Small intestine (tissue), 7 donors: Measurements from ENCODE around the gene TRAK1. TPM values are rescaled to one million over a fixed set of nuclear protein-coding genes. Genes with fewer than 3 reads are reported as not detected.

ENCODE experiments used
- DNase-seq, 2 donors: peaks; one replicate each; pipeline versions ENCODE4 v3.0.0 to v3.0.0-alpha.2; 2013
- FAIRE-seq: peaks from 2 replicates; lab custom pipeline; 2012; peaks lifted over from hg19 to GRCh38; lab: Jason Lieb, UNC
- H3K27ac ChIP-seq, 3 donors: one replicate each; pipeline ENCODE4 v1.5.1; 2013; ENCODE audit warnings: low read length in 2 of 3, mild to moderate bottlenecking in 2 of 3, control low read depth in 1 of 3, inconsistent platforms in 1 of 3, low read depth in 1 of 3, moderate library complexity in 1 of 3
- H3K27me3 ChIP-seq, 3 donors: one replicate each; pipeline ENCODE4 v1.6.1; 2013; ENCODE audit warnings: low read length in 3 of 3, inconsistent platforms in 1 of 3; ENCODE audit not compliant: control insufficient read depth in 3 of 3, insufficient read depth in 3 of 3
- H3K36me3 ChIP-seq, 3 donors: one replicate each; pipeline ENCODE4 v1.6.1; 2013; ENCODE audit warnings: low read length in 3 of 3, inconsistent platforms in 1 of 3, low read depth in 1 of 3, mild to moderate bottlenecking in 1 of 3, moderate library complexity in 1 of 3; ENCODE audit not compliant: control insufficient read depth in 3 of 3, insufficient read depth in 2 of 3
- H3K4me1 ChIP-seq, 3 donors: one replicate each; pipeline ENCODE4 v1.6.1; 2013; ENCODE audit warnings: low read length in 2 of 3, inconsistent platforms in 1 of 3, low read depth in 1 of 3, mild to moderate bottlenecking in 1 of 3, moderate library complexity in 1 of 3; ENCODE audit not compliant: control insufficient read depth in 3 of 3, insufficient read depth in 2 of 3
- H3K4me3 ChIP-seq, 3 donors: one replicate each; pipeline ENCODE4 v1.5.1; 2013; ENCODE audit warnings: low read length in 3 of 3, control low read depth in 1 of 3, inconsistent platforms in 1 of 3, low read depth in 1 of 3, mild to moderate bottlenecking in 1 of 3, moderate library complexity in 1 of 3
- H3K9me3 ChIP-seq, 2 donors: one replicate each; pipeline ENCODE4 v1.6.1; 2013; ENCODE audit warnings: low read depth in 1 of 2, low read length in 1 of 2; ENCODE audit not compliant: control insufficient read depth in 2 of 2, insufficient read depth in 1 of 2
- WGBS, 3 donors: extraction: QIAGEN DNeasy Blood & Tissue Kit; methylation state at CpG; one replicate each; pipeline ENCODE4 v1.1.7; 2013; 5-methylcytosine and 5-hydroxymethylcytosine counted together
- polyA plus RNA-seq, 4 donors: library from polyadenylated mRNA; stranded (reverse) in 3 of 4; unstranded in 1 of 4; fragments of 200-250 nt in 3 of 4; fragments of 120-200 nt in 1 of 4; gene quantifications; one replicate each; pipeline versions ENCODE4 v1.2.1 to v1.2.3, GENCODE V29; 2013
- donor health status: healthy with polysubstance abuse.
- donor health status: control.
- donor health status: control.
- donor health status: Bipolar disorder and iron deficiency.
- donor health status: healthy.

The TRAK1 gene
- polyA plus RNA-seq, 4 donors = 20.9 to 74.7 (median 39.8) TPM

DNA sequence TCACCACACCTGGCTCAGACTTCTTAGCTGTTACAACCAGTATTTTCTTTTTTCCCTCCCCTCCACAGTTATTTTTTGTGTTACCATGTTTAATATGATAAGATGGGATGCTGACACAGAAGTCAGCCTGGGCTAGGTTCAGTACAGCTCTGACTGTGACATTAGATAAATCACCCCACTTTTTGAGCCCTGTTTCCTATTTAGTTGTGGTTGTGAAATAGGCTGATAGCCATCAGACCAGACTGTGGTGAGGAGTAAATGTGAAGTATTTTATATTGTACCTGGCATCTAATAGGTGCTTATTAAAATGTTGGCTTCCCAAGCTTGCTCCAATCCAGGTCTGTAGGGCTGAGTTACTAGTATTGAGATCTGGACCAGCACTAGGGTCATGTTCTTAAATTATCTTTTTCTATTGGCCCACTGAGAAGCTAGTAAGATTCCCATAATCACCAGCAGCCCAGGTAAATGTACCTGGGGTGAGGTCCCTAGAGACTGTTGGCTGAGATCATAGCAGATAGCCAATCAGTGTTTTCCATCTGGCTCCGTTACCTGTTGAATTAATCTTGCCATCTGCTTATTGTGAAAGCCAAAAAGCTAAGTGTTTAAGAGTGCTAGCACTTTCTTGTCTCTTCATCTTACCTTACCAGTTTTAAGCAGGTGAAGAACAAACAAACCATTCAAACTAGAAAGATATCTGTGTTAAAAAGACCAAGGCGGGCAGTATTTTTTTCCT is 113.9 kb downstream of the TRAK1 start:
- DNase-seq (no peak), FAIRE-seq (no peak)
- H3K9me3 ChIP-seq = peaks cover 0 to 7% of the 10 kb centered on the region in 2 donors
- H3K27ac ChIP-seq = no peak overlapping the region
- 98% methylated on average over 2 of the region's 2 CpGs for WGBS, 3 donors
- peaks cover 14 to 54% (median 34%) of the 10 kb centered on the region in 3 donors for H3K36me3 ChIP-seq
- no peaks in the 10 kb centered on the region for H3K27me3 ChIP-seq
- no peak overlapping the region for H3K4me3 ChIP-seq
- no peaks in the 10 kb centered on the region for H3K4me1 ChIP-seq

DNA sequence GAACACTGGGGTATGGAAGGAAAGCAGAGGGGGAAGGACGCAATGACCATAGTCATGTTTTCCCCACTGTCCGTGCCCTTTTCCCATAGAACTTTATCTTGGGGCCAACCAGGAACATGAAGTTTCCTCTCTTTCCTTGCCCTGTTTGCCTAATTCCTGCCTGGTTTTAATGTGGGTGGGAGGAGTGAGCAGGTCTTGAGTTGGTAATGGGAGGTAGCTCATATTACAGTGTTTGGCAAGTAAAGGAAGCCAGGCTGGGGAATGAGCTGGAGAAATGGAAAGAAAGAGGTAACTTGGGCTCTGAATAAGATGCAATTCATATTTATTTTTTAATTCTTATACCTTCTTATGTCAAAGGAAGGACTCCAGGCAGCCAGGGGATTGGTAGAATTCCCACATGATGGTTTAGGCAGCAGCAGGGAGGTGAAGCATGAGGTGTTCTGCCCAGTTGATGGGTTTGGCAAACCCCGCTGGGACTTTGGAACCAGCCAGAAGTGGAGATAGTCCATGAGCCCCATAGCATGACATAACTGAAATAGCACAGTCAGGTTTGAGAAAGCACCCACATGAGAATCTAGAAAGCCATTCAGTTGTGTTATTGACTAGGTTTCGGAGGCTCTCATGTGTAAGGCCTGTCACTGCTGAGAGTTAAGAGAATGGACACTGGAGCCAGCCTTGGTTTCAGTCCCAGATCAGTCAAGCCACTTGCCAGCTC is 114.8 kb downstream of the TRAK1 start:
- Histone ChIP-seq H3K4me1 (no peaks in the 10 kb centered on the region), H3K36me3 (peaks cover 19 to 52% (median 34%) of the 10 kb centered on the region in 3 donors), H3K27ac (no peak overlapping the region), H3K27me3 (no peaks in the 10 kb centered on the region), H3K4me3 (no peak overlapping the region), H3K9me3 (peaks cover 0 to 7% of the 10 kb centered on the region in 2 donors)
- 98 to 99% (median 98%) methylated on average over 4 of the region's 4 CpGs for WGBS, 3 donors
- no peak for FAIRE-seq
- no peak for DNase-seq

DNA sequence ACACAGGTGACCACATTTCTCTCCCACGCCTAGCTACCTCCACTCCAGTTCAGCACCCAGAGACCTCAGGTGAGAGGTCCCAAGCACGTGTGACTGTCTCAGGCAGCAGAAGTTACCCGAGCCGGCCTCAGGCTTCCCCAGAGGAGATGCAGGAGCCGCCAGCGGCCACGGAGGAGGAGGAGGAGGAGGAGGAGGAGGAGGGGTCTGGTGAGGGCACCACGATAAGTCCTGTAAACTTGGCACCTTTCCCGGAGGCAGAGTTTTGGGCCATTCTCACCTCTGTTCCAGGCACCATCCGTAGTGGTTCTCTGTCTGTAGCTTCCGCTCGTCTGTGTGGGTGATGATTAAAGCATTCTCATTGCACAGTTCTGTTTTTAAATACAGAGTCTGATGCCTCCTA is 118.8 kb downstream of the TRAK1 start:
- WGBS, 3 donors = 77 to 86% (median 84%) methylated on average over 12 of the region's 12 CpGs
- no peak for FAIRE-seq
- DNase-seq = no peak
- Histone ChIP-seq H3K4me3 (no peak overlapping the region), H3K27me3 (no peaks in the 10 kb centered on the region), H3K36me3 (peaks cover 13 to 51% (median 23%) of the 10 kb centered on the region in 3 donors), H3K27ac (no peak overlapping the region), H3K4me1 (no peaks in the 10 kb centered on the region), H3K9me3 (peaks cover 0 to 7% of the 10 kb centered on the region in 2 donors)

GRCh38 chr3:42210726-42211125 is 119.6 kb downstream of the TRAK1 start:
- Histone ChIP-seq H3K36me3 (peaks cover 13 to 51% (median 24%) of the 10 kb centered on the region in 3 donors), H3K4me1 (no peaks in the 10 kb centered on the region), H3K27ac (no peak overlapping the region), H3K27me3 (no peaks in the 10 kb centered on the region), H3K9me3 (peaks cover 0 to 7% of the 10 kb centered on the region in 2 donors), H3K4me3 (no peak overlapping the region)
- no peak for FAIRE-seq
- peak in 1 of 2 donors; percentile 6 for DNase-seq
- 59 to 82% (median 70%) methylated on average over 2 of the region's 2 CpGs for WGBS, 3 donors

DNA sequence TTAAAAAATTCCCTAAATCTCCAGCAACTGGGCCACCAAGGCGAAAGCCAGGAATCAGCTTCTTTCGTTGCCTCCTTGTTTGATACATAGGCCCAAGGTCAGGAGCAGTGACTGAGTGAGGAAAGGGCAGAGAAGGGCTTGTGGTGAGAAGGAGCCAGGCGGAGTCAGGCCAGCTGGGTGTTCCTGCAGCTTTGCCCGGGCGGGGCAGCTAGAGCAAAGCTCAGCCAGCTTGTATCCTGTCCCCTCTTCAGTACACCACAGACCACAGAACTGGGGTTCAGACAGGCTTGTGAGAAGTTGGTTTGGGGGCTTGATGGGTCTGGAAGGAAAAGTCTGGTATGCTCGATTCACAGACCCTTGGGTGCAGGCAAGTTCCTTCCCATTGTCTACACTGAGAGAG is 122.3 kb downstream of the TRAK1 start:
- Histone ChIP-seq H3K36me3 (peaks cover 13 to 44% (median 24%) of the 10 kb centered on the region in 3 donors), H3K4me1 (no peaks in the 10 kb centered on the region), H3K27me3 (no peaks in the 10 kb centered on the region), H3K9me3 (peaks cover 0 to under 1% of the 10 kb centered on the region in 2 donors), H3K27ac (no peak overlapping the region), H3K4me3 (no peak overlapping the region)
- 52 to 68% (median 54%) methylated on average over 6 of the region's 6 CpGs for WGBS, 3 donors
- FAIRE-seq (no peak), DNase-seq (peak; percentile 33 to 79)

GRCh38 chr3:42214064-42214463 is 122.9 kb downstream of the TRAK1 start:
- Histone ChIP-seq H3K9me3 (no peaks in the 10 kb centered on the region), H3K27ac (no peak overlapping the region), H3K4me1 (no peaks in the 10 kb centered on the region), H3K27me3 (no peaks in the 10 kb centered on the region), H3K36me3 (peaks cover 17 to 47% (median 21%) of the 10 kb centered on the region in 3 donors), H3K4me3 (no peak overlapping the region)
- no peak for DNase-seq
- WGBS, 3 donors = 81% methylated on average over 2 of the region's 2 CpGs
- FAIRE-seq = no peak

- no peak for FAIRE-seq
Observed at GRCh38 chr3:42214565-42215283, 123.6 kb downstream of the TRAK1 start.

DNA sequence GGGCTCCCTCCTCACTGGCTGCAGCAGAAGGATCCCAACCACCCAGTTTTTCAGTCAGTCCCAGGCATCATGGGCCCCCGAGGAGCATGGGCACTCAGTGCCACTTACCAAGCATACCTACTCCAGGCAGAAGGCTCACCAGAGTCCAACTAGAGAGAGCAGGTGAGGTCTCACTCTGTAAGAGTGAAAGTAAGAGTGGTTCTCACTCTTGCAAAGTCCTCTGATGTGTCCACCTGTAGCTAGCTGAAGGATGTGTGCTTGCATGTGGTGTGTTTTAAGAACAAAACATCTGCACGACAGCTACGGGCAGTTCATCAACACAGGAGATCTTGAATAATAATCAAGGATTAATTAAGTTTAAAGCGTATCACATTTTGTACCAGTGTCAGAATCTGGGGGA is 125.1 kb downstream of the TRAK1 start:
- 75 to 87% (median 79%) methylated on average over 4 of the region's 4 CpGs for WGBS, 3 donors
- FAIRE-seq (no peak), DNase-seq (no peak)
- Histone ChIP-seq H3K4me3 (no peak overlapping the region), H3K9me3 (no peaks in the 10 kb centered on the region), H3K27ac (no peak overlapping the region), H3K4me1 (no peaks in the 10 kb centered on the region), H3K27me3 (no peaks in the 10 kb centered on the region), H3K36me3 (peaks cover 9 to 54% (median 18%) of the 10 kb centered on the region in 3 donors)

More at GRCh38 chr3:42214565-42215283, 123.6 kb downstream of the TRAK1 start:
- DNase-seq = no peak
- Histone ChIP-seq H3K4me1 (no peaks in the 10 kb centered on the region), H3K9me3 (no peaks in the 10 kb centered on the region), H3K36me3 (peaks cover 18 to 49% (median 21%) of the 10 kb centered on the region in 3 donors), H3K4me3 (no peak overlapping the region), H3K27me3 (no peaks in the 10 kb centered on the region), H3K27ac (no peak overlapping the region)
- 70 to 86% (median 71%) methylated on average over 8 of the region's 8 CpGs for WGBS, 3 donors
